Measurements from ENCODE around the gene OR7D4.

GRCh38 chr19:9187191-9187590 is 32.2 kb downstream of the OR7D4 start:
- TF ChIP-seq CTCF (IDR thresholded peaks at IDR 0.05; ENCODE audit: insufficient read depth, low read length) (no peak), POLR2AphosphoS5 (IDR thresholded peaks at IDR 0.05; ENCODE audit: low read depth) (no peak), REST (IDR thresholded peaks at IDR 0.05; ENCODE audit: insufficient replicate concordance, low read depth) (no peak), GABPA (IDR thresholded peaks at IDR 0.05; ENCODE audit: low read depth) (no peak), SPI1 (IDR thresholded peaks at IDR 0.05; ENCODE audit: borderline replicate concordance, low read depth) (no peak)
